AG04449 (cell line): ENCODE data around the gene SETBP1.

Experiments used
- CTCF ChIA-PET: fragments of 350-600 bp; formaldehyde crosslinking; extraction: SDS; loops from one replicate; lab custom pipeline; 2021; ENCODE audit warnings: antibody characterized with exemption; lab: Yijun Ruan, JAX
- POLR2A ChIA-PET: fragments of 400-600, 350-600 bp; formaldehyde crosslinking; extraction: SDS; loops from one replicate; lab custom pipeline; 2020; ENCODE audit warnings: antibody characterized with exemption, inconsistent platforms; lab: Yijun Ruan, JAX
- DNase-seq: peaks from one replicate; pipeline ENCODE4 v3.0.0-alpha.2; 2010; ENCODE audit warnings: low read depth, low spot score
- H3K4me3 ChIP-seq: 2 replicates; pipeline ENCODE4 v1.5.1; 2011; ENCODE audit warnings: low read depth, mild to moderate bottlenecking, control low read depth, low read length
- CTCF ChIP-seq: IDR thresholded peaks from one replicate; pipeline ENCODE4 v1.5.1; 2011; ENCODE audit warnings: mild to moderate bottlenecking, moderate library complexity, low read length, control low read depth, inconsistent platforms; ENCODE audit not compliant: insufficient read depth; ENCODE audit errors: missing control alignments

The SETBP1 gene

GRCh38 chr18:44793194-44793593 is 112.5 kb downstream of the SETBP1 start:
- no peak overlapping the region for H3K4me3 ChIP-seq
- TF ChIP-seq CTCF = no peak
- DNase-seq = no peak
- ChIA-PET POLR2A (no interaction called here), CTCF (interaction anchor here (1.2 kb wide), 1 partner anchor 420 kb away, joined by 3 read pairs; no protein-coding TSS in a partner anchor)

- no peak for TF ChIP-seq CTCF
- POLR2A ChIA-PET = no interaction called here
- DNase-seq = no peak
- no peak overlapping the region for H3K4me3 ChIP-seq
- CTCF ChIA-PET = interaction anchor here (1.2 kb wide), 1 partner anchor 420 kb away, joined by 3 read pairs; no protein-coding TSS in a partner anchor
These were observed 113.0 kb downstream of the SETBP1 start for GRCh38 chr18:44793685-44794084.

GRCh38 chr18:44795241-44795640 is 114.6 kb downstream of the SETBP1 start:
- ChIA-PET POLR2A (no interaction called here), CTCF (no interaction called here)
- DNase-seq = no peak
- no peak for TF ChIP-seq CTCF
- no peak overlapping the region for H3K4me3 ChIP-seq

- no peak for TF ChIP-seq CTCF
- ChIA-PET POLR2A (no interaction called here), CTCF (no interaction called here)
- no peak overlapping the region for H3K4me3 ChIP-seq
- DNase-seq = no peak
These were observed 116.0 kb downstream of the SETBP1 start for GRCh38 chr18:44796429-44797428.

- ChIA-PET POLR2A (no interaction called here), CTCF (no interaction called here)
- no peak for TF ChIP-seq CTCF
- no peak for DNase-seq
- no peak overlapping the region for H3K4me3 ChIP-seq
These were observed 117.9 kb downstream of the SETBP1 start for GRCh38 chr18:44798433-44799048.

GRCh38 chr18:44799382-44799906 is 118.8 kb downstream of the SETBP1 start:
- TF ChIP-seq CTCF = no peak
- no peak for DNase-seq
- H3K4me3 ChIP-seq = no peak overlapping the region
- ChIA-PET CTCF (no interaction called here), POLR2A (no interaction called here)
